ENCODE measurements around the gene CD300C. TPM values are rescaled to one million over a fixed set of nuclear protein-coding genes. Genes with fewer than 3 reads are reported as not detected.

Gene CD300C
- total and polyA plus RNA-seq, 2 experiments from 2014 or later: 0.76 to 1.4 TPM

- no peaks in the 10 kb centered on the region for H3F3A ChIP-seq (ENCODE audit: insufficient read depth)
- H3K4me3 ChIP-seq: no peak overlapping the region
- H3K4me1 ChIP-seq (ENCODE audit: insufficient read depth): no peaks in the 10 kb centered on the region
- 63 to 74% methylated on average over 3 to 5 of the region's 5 CpGs for WGBS, 2 experiments (ENCODE audit: low coverage in 1 of 2, low lambda C conversion rate in 2 of 2, missing lambda C conversion rate in 2 of 2)
- H3K27ac ChIP-seq: no peak overlapping the region
- H4K20me1 ChIP-seq (ENCODE audit: insufficient read depth): no peaks in the 10 kb centered on the region
- no peaks in the 10 kb centered on the region for H3K79me2 ChIP-seq (ENCODE audit: insufficient read depth)
- H3K36me3 ChIP-seq (ENCODE audit: low read depth): no peaks in the 10 kb centered on the region
- in situ Hi-C loops (cut with MboI): no loop called here
- H3K4me2 ChIP-seq (ENCODE audit: unreplicated experiment): no peak overlapping the region
- no peak for DNase-seq
- no peak overlapping the region for H3K9ac ChIP-seq
- no peaks in the 10 kb centered on the region for H3K9me3 ChIP-seq (ENCODE audit: low read depth)
- no peak for TF ChIP-seq EZH2phosphoT487 (IDR thresholded peaks at IDR 0.05; ENCODE audit: insufficient read depth, low read depth)
- no peak for TF ChIP-seq EZH2 (IDR thresholded peaks at IDR 0.05; ENCODE audit: insufficient read depth, poor library complexity, severe bottlenecking)
- H3K9me2 ChIP-seq (ENCODE audit: insufficient read depth): no peaks in the 10 kb centered on the region
- H3K27me3 ChIP-seq (replicated peaks; ENCODE audit: insufficient read depth): peaks cover 9% of the 10 kb centered on the region; the same call in 1 of the 2 replicates
- no peak overlapping the region for H2AFZ ChIP-seq
These were observed 3.7 kb downstream of the CD300C start for GRCh38 chr17:74542166-74542565.

GRCh38 chr17:74541176-74542111 is 4.5 kb downstream of the CD300C start:
- H2AFZ ChIP-seq: no peak overlapping the region
- H3K4me1 ChIP-seq (ENCODE audit: insufficient read depth): no peaks in the 10 kb centered on the region
- TF ChIP-seq EZH2 (IDR thresholded peaks at IDR 0.05; ENCODE audit: insufficient read depth, poor library complexity, severe bottlenecking) (no peak), EZH2phosphoT487 (IDR thresholded peaks at IDR 0.05; ENCODE audit: insufficient read depth, low read depth) (no peak)
- no peak overlapping the region for H3K4me2 ChIP-seq (ENCODE audit: unreplicated experiment)
- no peaks in the 10 kb centered on the region for H3K36me3 ChIP-seq (ENCODE audit: low read depth)
- H3K4me3 ChIP-seq: no peak overlapping the region
- no peaks in the 10 kb centered on the region for H4K20me1 ChIP-seq (ENCODE audit: insufficient read depth)
- H3K27ac ChIP-seq: no peak overlapping the region
- in situ Hi-C loops (cut with MboI): no loop called here
- no peaks in the 10 kb centered on the region for H3K9me3 ChIP-seq (ENCODE audit: low read depth)
- H3K79me2 ChIP-seq (ENCODE audit: insufficient read depth): no peaks in the 10 kb centered on the region
- 56 to 57% methylated on average over 23 of the region's 23 CpGs for WGBS, 2 experiments (ENCODE audit: low coverage in 1 of 2, low lambda C conversion rate in 2 of 2, missing lambda C conversion rate in 2 of 2)
- no peak for DNase-seq
- peaks cover 16% of the 10 kb centered on the region; the same call in 1 of the 2 replicates for H3K27me3 ChIP-seq (replicated peaks; ENCODE audit: insufficient read depth)
- H3F3A ChIP-seq (ENCODE audit: insufficient read depth): no peaks in the 10 kb centered on the region
- H3K9ac ChIP-seq: no peak overlapping the region
- H3K9me2 ChIP-seq (ENCODE audit: insufficient read depth): no peaks in the 10 kb centered on the region

GRCh38 chr17:74539281-74539820 is 6.6 kb downstream of the CD300C start:
- Histone ChIP-seq H3K9ac (no peak overlapping the region), H2AFZ (no peak overlapping the region), H3K36me3 (ENCODE audit: low read depth) (no peaks in the 10 kb centered on the region), H3K9me3 (ENCODE audit: low read depth) (no peaks in the 10 kb centered on the region), H3K4me2 (ENCODE audit: unreplicated experiment) (no peak overlapping the region), H3K79me2 (ENCODE audit: insufficient read depth) (no peaks in the 10 kb centered on the region), H3F3A (ENCODE audit: insufficient read depth) (no peaks in the 10 kb centered on the region), H3K4me1 (ENCODE audit: insufficient read depth) (no peaks in the 10 kb centered on the region), H3K9me2 (ENCODE audit: insufficient read depth) (no peaks in the 10 kb centered on the region), H3K27me3 (replicated peaks; ENCODE audit: insufficient read depth) (peaks cover 23% of the 10 kb centered on the region; the same call in 1 of the 2 replicates), H4K20me1 (ENCODE audit: insufficient read depth) (no peaks in the 10 kb centered on the region), H3K4me3 (no peak overlapping the region), H3K27ac (no peak overlapping the region)
- WGBS, 2 experiments (ENCODE audit: low coverage in 1 of 2, low lambda C conversion rate in 2 of 2, missing lambda C conversion rate in 2 of 2): 36 to 39% methylated on average over 10 of the region's 10 CpGs
- no peak for DNase-seq
- in situ Hi-C loops (cut with MboI): no loop called here
- TF ChIP-seq EZH2phosphoT487 (IDR thresholded peaks at IDR 0.05; ENCODE audit: insufficient read depth, low read depth): no peak
- TF ChIP-seq EZH2 (IDR thresholded peaks at IDR 0.05; ENCODE audit: insufficient read depth, poor library complexity, severe bottlenecking): no peak

- H3K27me3 ChIP-seq (replicated peaks; ENCODE audit: insufficient read depth): peaks cover 26% of the 10 kb centered on the region; the same call in 1 of the 2 replicates
- H4K20me1 ChIP-seq (ENCODE audit: insufficient read depth): no peaks in the 10 kb centered on the region
- no peaks in the 10 kb centered on the region for H3K36me3 ChIP-seq (ENCODE audit: low read depth)
- H3K27ac ChIP-seq: no peak overlapping the region
- H3F3A ChIP-seq (ENCODE audit: insufficient read depth): no peaks in the 10 kb centered on the region
- no peak for DNase-seq
- WGBS, 2 experiments (ENCODE audit: low coverage in 1 of 2, low lambda C conversion rate in 2 of 2, missing lambda C conversion rate in 2 of 2): 36 to 56% methylated on average over 3 of the region's 3 CpGs
- H3K79me2 ChIP-seq (ENCODE audit: insufficient read depth): no peaks in the 10 kb centered on the region
- no peak overlapping the region for H3K4me2 ChIP-seq (ENCODE audit: unreplicated experiment)
- in situ Hi-C loops (cut with MboI): no loop called here
- no peaks in the 10 kb centered on the region for H3K9me2 ChIP-seq (ENCODE audit: insufficient read depth)
- H3K9me3 ChIP-seq (ENCODE audit: low read depth): no peaks in the 10 kb centered on the region
- H3K9ac ChIP-seq: no peak overlapping the region
- TF ChIP-seq EZH2 (IDR thresholded peaks at IDR 0.05; ENCODE audit: insufficient read depth, poor library complexity, severe bottlenecking) (no peak), EZH2phosphoT487 (IDR thresholded peaks at IDR 0.05; ENCODE audit: insufficient read depth, low read depth) (no peak)
- no peak overlapping the region for H3K4me3 ChIP-seq
- H3K4me1 ChIP-seq (ENCODE audit: insufficient read depth): no peaks in the 10 kb centered on the region
- no peak overlapping the region for H2AFZ ChIP-seq
These were observed 9.0 kb downstream of the CD300C start for GRCh38 chr17:74536890-74537289.
